Fibroblast of lung (primary cell): ENCODE results near the gene LYSMD2. TPM values are rescaled to one million over a fixed set of nuclear protein-coding genes. Genes with fewer than 3 reads are reported as not detected.
A peak's percentile ranks its signal among the peaks of the same experiment; 100 is the strongest.
"Not testable (repeated sequence)": the region's sequence is repeated elsewhere in the genome, so short reads cannot be mapped to it uniquely, and the experiment has no call there.

Source experiments
- DNase-seq, 2 donors: peaks; one replicate each; pipeline versions ENCODE4 v3.0.0 to v3.0.0-alpha.2; 2010; ENCODE audit warnings: low read depth in 2 of 2
- H2AFZ ChIP-seq: 2 replicates; pipeline ENCODE4 v1.5.1; 2012; ENCODE audit warnings: low read length, control low read depth, inconsistent platforms
- H3K27ac ChIP-seq: 2 replicates; pipeline ENCODE4 v1.5.1; 2011; ENCODE audit warnings: low read length, control low read depth; ENCODE audit not compliant: insufficient read depth
- H3K27me3 ChIP-seq: 2 replicates; pipeline ENCODE4 v1.5.1; 2011; ENCODE audit warnings: mild to moderate bottlenecking, low read length; ENCODE audit not compliant: control insufficient read depth, insufficient read depth
- H3K36me3 ChIP-seq: 2 replicates; pipeline ENCODE4 v1.5.1; 2011; ENCODE audit warnings: low read length; ENCODE audit not compliant: control insufficient read depth, insufficient read depth
- H3K4me1 ChIP-seq: 2 replicates; pipeline ENCODE4 v1.5.1; 2011; ENCODE audit warnings: low read length; ENCODE audit not compliant: control insufficient read depth, insufficient read depth; ENCODE audit errors: extremely low read depth
- H3K4me2 ChIP-seq: 2 replicates; pipeline ENCODE4 v1.5.1; 2011; ENCODE audit warnings: low read length, control low read depth; ENCODE audit not compliant: insufficient read depth; ENCODE audit errors: extremely low read depth
- H3K4me3 ChIP-seq, 4 experiments: fragments of 200-600 bp in 1 of 4; sonication (generic) in 1 of 4; replicated peaks in 1 of 4; 2 replicates each; pipeline ENCODE4 v1.5.1; 2011 to 2016; ENCODE audit warnings: low read length in 4 of 4, low read depth in 3 of 4, mild to moderate bottlenecking in 3 of 4, control low read depth in 2 of 4, inconsistent platforms in 1 of 4, mixed read lengths in 1 of 4; ENCODE audit not compliant: insufficient read depth in 1 of 4; ENCODE audit errors: control extremely low read depth in 1 of 4
- H3K79me2 ChIP-seq: 2 replicates; pipeline ENCODE4 v1.5.1; 2012; ENCODE audit warnings: mild to moderate bottlenecking, low read length, inconsistent platforms; ENCODE audit not compliant: control insufficient read depth, insufficient read depth
- H3K9ac ChIP-seq: 2 replicates; pipeline ENCODE4 v1.5.1; 2011; ENCODE audit warnings: mild to moderate bottlenecking, low read length, control low read depth; ENCODE audit not compliant: insufficient read depth
- H3K9me3 ChIP-seq: 2 replicates; pipeline ENCODE4 v1.5.1; 2012; ENCODE audit warnings: low read depth, low read length; ENCODE audit not compliant: control insufficient read depth, insufficient read depth
- H4K20me1 ChIP-seq: 2 replicates; pipeline ENCODE4 v1.5.1; 2011; ENCODE audit warnings: low read length; ENCODE audit not compliant: control insufficient read depth, insufficient read depth; ENCODE audit errors: extremely low read depth
- CTCF ChIP-seq, 2 donors: IDR thresholded peaks in 1 of 2; conservative IDR thresholded peaks in 1 of 2; 1 replicate in 1 of 2; 2 replicates in 1 of 2; pipeline ENCODE4 v1.5.1; 2011 to 2012; ENCODE audit warnings: low read length in 2 of 2, control low read depth in 1 of 2, inconsistent platforms in 1 of 2, low read depth in 1 of 2, mild to moderate bottlenecking in 1 of 2
- EZH2 ChIP-seq: IDR thresholded peaks from 2 replicates; pipeline ENCODE4 v1.5.1; 2012; ENCODE audit warnings: low read length, control low read depth, mild to moderate bottlenecking; ENCODE audit errors: missing control alignments
- polyA minus RNA-seq: library from RNA; depleted of rRNA, polyadenylated mRNA; stranded (reverse); fragments of >200 nt; gene quantifications from 2 replicates; pipeline ENCODE4 v1.2.3, GENCODE V29; 2011; ENCODE audit warnings: low replicate concordance
- polyA plus RNA-seq, 2 donors: library from polyadenylated mRNA; depleted of rRNA in 1 of 2; stranded (reverse) in 1 of 2; unstranded in 1 of 2; fragments of >200 nt; gene quantifications; 2 replicates each; pipeline ENCODE4 v1.2.1, GENCODE V29; 2011 to 2012; ENCODE audit warnings: missing spikeins in 1 of 2
- total RNA-seq: library from RNA; depleted of rRNA; stranded (reverse); fragments of >200 nt; gene quantifications from 2 replicates; pipeline ENCODE4 v1.2.1, GENCODE V29; 2014

Gene LYSMD2
- total RNA-seq (7.2 and 7.8 TPM in 2 replicates), polyA plus RNA-seq (10.1 and 12.3 TPM in 2 replicates), polyA minus RNA-seq (2.5 TPM in 1 of 2 replicates, not detected in the other)
- 6.2 and 7.6 TPM in 2 replicates for polyA plus RNA-seq (2012)

- DNase-seq: peak; percentile 40 to 66
- Histone ChIP-seq H3K9me3 (no peaks in the 10 kb centered on the region), H3K36me3 (no peaks in the 10 kb centered on the region), H3K27me3 (no peaks in the 10 kb centered on the region), H3K79me2 (no peaks in the 10 kb centered on the region), H3K9ac (peak within 1 kb of the TSS; percentile 48), H4K20me1 (no peaks in the 10 kb centered on the region), H3K4me3 (peak within 1 kb of the TSS; percentile 37 to 72 (median 52)), H3K4me1 (peaks cover 2% of the 10 kb centered on the region), H2AFZ (peak within 1 kb of the TSS; percentile 68), H3K27ac (no peak within 1 kb of the TSS), H3K4me2 (peak within 1 kb of the TSS; percentile 67)
- TF ChIP-seq EZH2 (no peak), CTCF (conservative IDR thresholded peaks at IDR 0.05 in 1 of 2, IDR thresholded peaks at IDR 0.05 in 1 of 2; ENCODE audit: low read depth in 1 of 2, low read length in 2 of 2) (no peak)
Measured at GRCh38 chr15:51737522-51738305, at the start of gene LYSMD2. TSS of gene LYSMD2 (minus strand) at chr15:51737655. CDS start at chr15:51737622, 33 bp downstream.

- not testable (repeated sequence) for H3K4me3 ChIP-seq, DNase-seq, H3K27ac ChIP-seq, H3K4me2 ChIP-seq, H3K9ac ChIP-seq, H3K36me3 ChIP-seq, H3K79me2 ChIP-seq, H2AFZ ChIP-seq, H4K20me1 ChIP-seq, H3K4me1 ChIP-seq, H3K27me3 ChIP-seq, H3K9me3 ChIP-seq
Measured at GRCh38 chr15:51787130-51787529, 49.7 kb upstream of the LYSMD2 start.

GRCh38 chr15:51783967-51784366 is 46.5 kb upstream of the LYSMD2 start:
- Histone ChIP-seq H3K9me3 (no peaks in the 10 kb centered on the region), H3K4me2 (no peak overlapping the region), H4K20me1 (no peaks in the 10 kb centered on the region), H3K4me3 (no peak overlapping the region), H3K9ac (no peak overlapping the region), H3K27ac (no peak overlapping the region), H3K27me3 (no peaks in the 10 kb centered on the region), H3K36me3 (no peaks in the 10 kb centered on the region), H3K4me1 (no peaks in the 10 kb centered on the region), H2AFZ (no peak overlapping the region), H3K79me2 (no peaks in the 10 kb centered on the region)
- DNase-seq: no peak
- no peak for TF ChIP-seq EZH2
- TF ChIP-seq CTCF (conservative IDR thresholded peaks at IDR 0.05 in 1 of 2, IDR thresholded peaks at IDR 0.05 in 1 of 2; ENCODE audit: low read depth in 1 of 2, low read length in 2 of 2): no peak
